GM11168 (cell line): Measurements from ENCODE around the gene ZSCAN32.

Source experiments
- in situ Hi-C: fragments of 300-500 bp; cut with MboI; formaldehyde crosslinking; loops from one replicate; pipeline ENCODE4 v1.12.0; 2022; ENCODE audit warnings: low sequenced_read_pairs; ENCODE audit not compliant: unreplicated experiment

ZSCAN32 gene

DNA sequence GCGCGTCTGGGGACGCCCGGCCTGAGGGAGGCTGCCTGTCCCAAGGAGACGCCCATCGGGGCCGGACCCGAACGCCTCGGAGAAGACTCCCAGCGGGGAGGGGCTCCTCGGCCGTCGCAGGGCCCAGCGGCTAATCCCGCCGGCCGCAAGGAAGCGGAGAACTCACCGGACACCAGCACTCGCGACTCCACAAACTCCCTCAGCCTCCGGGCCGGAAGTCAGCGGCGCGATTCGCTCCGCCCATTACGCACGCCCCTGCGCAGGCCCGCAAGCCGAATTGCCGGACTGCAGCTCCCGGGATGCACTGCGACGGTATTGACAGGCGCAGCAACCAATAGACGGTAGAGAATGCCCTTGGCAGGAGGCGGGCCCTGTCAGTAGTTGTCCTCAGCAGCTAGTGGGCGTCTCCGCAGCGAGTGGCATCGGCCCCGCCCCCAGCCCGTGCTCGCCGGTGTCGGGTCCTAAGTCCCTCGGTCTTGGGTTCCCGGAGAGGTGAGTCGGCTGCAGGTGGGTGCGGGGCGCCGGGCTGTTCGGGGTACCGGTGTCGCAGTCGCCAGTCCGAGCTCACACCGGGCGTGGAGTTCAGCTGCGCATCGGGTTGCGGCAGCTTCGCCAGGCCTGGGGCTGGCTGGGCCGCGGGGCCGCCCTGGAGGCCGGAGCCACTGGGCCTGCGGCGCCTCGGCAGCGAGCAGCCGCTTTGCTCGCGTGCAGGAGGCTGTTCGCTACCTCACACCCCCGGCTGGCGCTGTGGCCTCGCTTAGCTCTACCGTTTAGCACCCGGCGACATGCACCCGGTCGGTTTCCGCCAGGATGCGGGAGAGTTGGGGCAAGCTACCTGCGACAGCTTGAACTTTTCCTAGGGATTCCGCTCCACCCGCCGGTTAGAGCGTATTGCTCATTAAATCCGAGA lies at the start of gene ZSCAN32, which contains the start of gene ZNF174:
Gene ZSCAN32 (minus strand): TSS at position 226 of the 910 bp plus-strand sequence. CDS start 3,447 bp downstream, outside the sequence.
Gene ZNF174 (plus strand): TSS at position 437 of the 910 bp plus-strand sequence. CDS start 790 bp downstream, outside the sequence.
- in situ Hi-C loops: no loop called here

DNA sequence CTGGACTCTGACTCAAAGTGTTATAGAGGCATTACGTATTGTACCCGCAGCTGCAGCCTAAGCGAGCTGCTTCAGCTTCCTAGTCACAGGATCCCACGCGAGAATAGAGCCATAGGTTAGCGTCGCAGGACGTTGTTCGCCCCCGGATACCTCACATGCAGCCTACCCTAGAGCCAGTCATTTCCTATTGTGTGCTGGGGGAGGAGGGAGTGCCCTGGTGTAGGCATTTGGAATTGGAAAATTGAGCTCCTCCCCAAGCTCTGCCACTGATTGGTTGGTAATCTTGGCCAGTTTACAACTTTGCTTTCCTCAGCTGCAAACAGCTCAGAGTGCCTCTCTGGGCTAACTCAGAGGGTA lies 43.2 kb upstream of the ZSCAN32 start:
- in situ Hi-C loops: no loop called here

DNA sequence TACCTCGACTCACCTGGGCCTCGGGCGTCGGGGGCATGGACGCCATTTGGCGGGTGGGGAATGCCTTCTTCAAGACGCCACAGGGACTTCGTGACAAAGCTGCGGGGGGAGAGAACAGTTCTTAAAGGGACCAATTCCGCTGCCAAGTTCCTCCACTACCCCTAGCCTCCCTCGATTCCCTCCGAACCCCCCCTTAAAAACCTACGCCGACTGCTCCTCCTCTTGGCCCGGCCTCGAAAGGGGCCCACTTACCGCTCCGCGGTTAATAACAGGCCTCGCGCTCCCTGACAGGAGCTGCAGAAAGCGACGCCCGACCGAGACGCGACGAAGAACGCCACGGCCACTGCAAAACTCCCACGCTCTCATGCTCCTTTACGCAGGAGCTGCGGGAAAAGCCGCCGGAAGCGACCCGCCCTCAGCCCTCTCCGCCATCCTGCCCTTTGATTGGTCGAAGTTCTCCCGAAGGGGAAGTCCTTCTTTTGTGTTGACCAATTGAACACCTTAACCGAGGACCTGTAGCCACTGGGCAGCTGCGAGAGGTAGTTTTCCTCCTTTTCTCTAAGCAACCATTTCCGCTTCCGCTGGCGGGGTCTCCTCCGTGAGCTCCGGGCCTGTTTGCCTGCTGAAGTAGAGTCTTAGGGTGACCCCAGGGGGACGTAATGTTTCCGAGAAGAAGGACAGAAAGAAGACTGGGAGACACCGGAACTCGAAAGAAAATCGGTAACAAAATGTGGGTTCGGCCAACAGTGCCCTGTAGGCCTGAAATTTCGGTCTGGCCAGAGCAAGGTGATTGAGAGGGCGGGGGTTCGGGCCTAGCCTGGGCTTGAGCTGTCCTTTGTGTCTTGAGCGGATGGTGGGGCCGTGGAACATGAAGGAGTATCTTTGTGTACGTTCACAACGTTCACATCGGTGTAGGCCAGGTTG lies 42.6 kb upstream of the ZSCAN32 start, which contains the start of the genes NAA60 and ZNF597:
Gene NAA60 (plus strand): TSS at position 573 of the 924 bp plus-strand sequence. CDS start 32,548 bp downstream, outside the sequence.
Gene ZNF597 (minus strand): TSS at position 397 of the 924 bp plus-strand sequence. CDS start 351 bp downstream, at position 46.
- in situ Hi-C loops: no loop called here

DNA sequence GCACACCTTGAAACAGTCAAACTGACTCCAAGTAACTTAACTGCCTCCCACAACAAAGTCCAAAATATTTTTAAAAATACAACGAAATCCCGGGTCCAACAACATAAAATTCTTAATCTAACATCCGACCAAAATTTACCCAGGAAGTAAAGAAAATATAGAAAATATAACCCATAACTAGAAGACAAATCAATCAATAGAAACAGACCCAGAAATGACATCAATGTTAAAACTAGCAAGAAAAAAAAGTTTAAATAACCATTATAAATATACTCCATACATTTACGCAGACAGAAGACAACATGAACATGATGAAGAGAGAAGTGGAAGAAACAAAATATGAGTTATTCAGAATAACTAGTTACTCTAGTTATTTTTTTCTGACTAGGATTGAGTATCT lies 38.8 kb upstream of the ZSCAN32 start:
- in situ Hi-C loops: no loop called here

DNA sequence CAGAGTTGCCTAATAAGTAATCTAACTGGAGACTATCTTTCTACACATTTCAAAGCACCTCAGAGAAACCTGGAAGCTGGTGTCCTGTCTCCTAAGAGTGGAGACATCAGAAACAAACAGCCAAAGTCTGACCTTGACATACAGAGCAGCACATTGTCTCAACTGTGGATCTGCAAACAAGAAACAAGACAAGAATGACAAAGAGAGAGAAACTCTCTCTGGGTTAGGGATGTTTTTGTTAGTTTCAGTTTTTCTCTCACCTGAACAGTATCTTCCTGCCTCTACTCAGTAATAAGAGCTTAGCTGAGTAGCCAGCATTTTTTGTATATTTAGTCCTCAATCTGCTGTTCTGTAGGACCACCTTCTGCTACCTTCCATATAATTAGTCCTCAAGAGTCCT lies 33.6 kb upstream of the ZSCAN32 start:
- in situ Hi-C loops: no loop called here

DNA sequence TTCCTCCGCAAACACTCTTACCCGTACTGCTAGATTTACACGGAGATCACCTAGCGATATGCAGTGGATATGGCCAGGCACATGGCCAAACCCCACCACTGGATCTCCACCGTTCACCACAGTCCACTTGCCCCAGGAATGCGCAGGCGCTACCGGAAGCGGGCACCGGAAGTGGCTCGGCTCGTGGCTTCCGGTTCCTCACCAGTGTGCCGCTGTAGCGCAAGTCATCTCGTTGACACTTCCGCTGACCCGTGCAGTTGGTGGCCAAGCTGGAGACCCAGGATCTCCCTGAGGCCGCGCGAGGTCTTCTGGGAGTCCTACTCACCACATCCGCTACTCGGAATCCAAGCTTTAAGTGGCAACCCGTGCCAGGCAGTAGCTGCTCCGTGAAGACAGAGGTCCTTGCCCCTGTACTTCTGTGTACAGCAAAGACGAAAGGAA lies 31.0 kb upstream of the ZSCAN32 start:
- in situ Hi-C loops: no loop called here

DNA sequence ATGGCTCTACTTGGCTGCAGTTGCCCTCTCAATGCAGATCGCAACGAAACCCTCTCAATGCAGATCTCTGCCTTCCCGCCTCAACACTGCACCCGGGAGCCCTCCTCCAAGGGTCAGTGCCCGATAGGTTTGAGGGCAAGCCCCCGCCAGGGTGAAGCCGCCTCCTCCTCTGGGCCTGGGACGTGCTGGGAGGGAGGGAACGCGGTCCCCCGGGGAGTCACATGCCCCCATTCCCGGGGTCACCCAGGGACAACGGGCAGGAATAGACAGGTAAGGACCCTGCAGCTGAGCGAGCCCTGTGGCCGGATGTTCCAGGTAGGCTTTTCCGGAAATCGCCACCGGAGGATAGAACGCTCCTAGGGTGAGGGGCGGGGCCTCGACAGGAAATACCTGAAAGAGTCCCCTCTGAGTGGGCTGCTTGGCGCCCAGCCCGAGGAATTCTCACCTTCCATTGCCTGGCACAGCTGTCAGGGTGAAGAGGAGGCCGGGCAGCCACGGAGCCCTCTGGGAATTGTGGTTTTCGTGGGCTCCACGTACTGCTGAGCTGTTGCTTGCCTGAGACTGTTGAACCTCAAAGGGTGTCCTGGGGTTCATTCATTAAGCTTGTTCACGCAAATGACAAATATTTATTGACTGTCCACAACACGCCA lies 13.1 kb upstream of the ZSCAN32 start:
- in situ Hi-C loops: no loop called here

DNA sequence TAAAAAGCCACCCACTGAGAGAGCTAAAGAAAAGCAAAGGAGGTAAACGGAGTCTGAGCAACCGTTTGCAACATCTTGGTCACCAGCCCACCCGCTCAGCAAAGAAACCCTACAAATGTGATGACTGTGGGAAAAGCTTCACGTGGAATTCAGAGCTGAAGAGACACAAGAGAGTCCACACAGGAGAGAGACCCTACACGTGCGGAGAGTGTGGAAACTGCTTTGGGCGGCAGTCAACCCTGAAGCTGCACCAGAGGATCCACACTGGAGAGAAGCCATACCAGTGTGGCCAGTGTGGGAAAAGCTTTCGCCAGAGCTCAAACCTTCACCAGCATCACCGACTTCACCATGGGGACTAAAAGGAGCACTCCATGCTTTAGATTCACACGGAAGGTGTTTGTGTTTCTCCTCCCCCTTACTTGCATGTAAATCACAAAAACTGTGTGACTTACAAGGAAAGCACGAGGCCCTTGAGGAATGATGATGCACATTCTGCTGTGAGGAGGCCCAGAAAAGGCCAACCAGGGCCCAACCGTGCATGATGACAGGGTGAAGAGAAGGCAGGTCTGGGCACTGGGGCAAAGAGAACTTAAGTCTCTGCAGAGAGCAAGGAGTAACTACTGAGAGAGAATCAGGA lies 7.9 kb upstream of the ZSCAN32 start:
- in situ Hi-C loops: no loop called here

DNA sequence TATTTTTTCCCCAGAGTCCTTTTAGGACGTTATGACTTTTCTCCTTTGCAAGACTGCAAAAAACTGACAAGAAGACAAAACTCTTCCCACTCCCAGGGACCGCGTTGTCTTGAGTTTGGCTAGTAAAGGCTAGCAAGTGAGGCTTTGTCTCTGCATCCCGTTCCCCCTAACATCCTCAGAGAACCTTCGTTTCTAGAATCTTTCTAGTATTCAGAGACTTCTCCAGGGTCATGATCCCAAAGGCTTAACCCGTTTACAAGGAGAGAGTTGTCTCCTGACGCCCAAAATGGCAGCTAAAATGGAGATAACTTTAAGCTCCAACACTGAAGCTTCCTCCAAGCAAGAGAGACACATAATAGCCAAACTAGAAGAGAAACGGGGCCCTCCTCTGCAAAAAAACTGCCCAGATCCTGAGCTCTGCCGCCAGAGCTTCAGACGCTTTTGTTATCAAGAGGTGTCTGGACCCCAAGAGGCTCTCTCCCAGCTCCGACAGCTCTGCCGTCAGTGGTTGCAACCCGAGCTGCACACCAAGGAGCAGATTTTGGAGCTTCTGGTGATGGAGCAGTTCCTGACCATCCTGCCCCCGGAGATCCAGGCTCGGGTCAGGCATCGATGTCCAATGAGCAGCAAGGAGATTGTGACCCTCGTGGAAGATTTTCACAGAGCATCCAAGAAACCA lies 1.1 kb upstream of the ZSCAN32 start:
- in situ Hi-C loops: no loop called here

DNA sequence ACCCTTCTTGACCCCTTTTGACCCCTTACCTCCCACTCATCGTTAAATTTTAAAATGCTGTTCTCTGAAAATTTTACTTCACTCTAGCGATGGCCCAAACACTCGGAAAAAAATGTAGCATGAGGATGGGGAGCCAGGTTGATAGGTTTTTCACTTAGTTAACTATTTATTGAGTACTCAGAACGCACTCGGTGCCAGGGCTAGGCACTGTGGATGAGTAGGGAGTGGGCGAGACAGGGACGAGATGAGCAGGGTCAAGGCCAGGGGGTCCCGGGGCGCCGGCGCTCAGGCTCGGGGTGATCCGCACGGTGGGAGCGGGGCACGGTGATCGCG lies 392 bp downstream of the ZSCAN32 start:
- in situ Hi-C loops: no loop called here

DNA sequence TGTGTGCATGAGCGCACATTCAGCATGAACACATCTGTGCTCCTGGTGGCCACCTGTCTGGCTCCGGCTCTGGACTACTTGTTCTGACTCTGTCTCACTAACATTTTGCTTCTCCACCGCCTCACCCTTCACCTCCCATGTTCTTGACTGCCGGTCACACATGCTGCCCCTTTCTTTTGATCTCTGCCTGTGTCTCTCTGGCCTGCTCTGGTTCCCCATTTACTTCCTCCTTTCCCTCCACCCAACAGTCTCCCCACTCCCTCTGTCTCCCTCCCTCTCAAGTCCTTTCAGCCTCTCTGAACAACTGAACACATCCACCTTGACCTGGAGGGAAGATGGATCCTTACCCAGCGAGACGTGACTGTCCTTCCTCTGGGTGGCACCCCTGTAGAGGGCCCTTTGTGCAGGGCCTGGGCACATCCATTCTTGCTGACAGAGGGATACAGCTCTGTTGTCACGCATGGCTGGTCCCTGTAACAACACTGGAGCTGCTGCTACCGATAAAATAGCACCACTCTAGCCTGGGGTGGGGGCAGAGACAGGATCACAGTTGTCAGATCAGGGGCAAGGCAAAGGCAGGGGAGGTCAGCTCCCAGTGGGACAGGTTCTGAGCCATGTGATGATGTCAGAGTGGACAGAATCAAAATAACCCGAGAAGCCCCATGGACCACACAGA lies 11.0 kb downstream of the ZSCAN32 start:
- in situ Hi-C loops: no loop called here

DNA sequence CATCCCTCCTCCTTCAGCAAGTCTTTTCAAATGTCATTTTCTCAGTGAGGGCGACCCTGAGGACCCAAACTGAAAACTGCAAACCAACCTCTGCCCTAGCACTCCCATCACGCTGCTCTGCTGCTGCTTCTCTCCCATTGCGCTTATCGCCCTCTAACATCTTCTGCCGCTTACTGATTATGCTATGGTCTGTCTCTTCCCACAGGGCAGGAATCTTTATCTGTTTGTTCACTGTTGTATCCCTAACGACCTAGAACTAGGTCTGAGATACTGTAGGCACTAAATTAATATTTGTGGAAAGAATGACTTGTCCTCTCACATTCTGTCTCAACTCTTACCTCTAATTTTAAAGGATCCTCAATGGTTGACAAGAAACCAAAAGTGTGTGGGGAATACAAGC lies 12.5 kb downstream of the ZSCAN32 start:
- in situ Hi-C loops: no loop called here

DNA sequence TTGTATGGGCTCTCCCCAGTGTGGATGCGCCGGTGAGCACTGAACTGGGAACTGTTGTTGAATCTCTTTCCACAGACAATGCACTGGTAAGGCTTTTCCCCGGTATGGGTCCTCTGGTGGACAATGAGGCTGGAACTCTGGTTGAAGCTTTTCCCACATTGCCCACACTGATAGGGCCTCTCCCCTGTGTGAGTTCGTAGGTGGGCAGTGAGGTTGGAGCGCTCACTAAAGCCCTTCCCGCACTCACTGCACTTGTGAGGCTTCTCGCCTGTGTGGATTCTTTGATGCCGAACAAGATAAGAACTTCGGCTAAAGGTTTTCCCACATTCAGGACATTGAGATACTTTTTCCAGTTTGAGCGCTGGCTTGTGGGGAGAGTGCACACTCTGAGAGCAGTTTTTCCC lies 17.8 kb downstream of the ZSCAN32 start:
- in situ Hi-C loops: no loop called here

DNA sequence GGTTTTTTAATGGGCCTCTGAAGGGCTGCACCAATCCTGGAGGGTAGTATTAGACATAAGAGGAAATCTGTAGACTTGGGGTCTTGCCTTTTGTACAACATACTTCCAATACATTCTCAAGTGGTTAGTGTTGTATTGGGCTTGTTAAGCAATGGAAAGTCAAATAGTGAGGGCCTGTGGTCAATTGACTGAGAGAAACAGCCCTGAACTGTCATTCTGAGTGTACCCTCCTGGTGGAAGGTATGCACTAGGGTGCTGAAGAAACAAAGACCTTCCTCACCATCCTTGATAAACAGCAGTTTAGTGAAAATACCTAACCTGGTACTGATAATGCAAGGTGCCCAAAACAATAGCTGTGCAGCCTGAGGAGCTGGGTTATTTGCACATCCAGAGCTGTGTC lies 22.9 kb downstream of the ZSCAN32 start:
- in situ Hi-C loops: no loop called here

DNA sequence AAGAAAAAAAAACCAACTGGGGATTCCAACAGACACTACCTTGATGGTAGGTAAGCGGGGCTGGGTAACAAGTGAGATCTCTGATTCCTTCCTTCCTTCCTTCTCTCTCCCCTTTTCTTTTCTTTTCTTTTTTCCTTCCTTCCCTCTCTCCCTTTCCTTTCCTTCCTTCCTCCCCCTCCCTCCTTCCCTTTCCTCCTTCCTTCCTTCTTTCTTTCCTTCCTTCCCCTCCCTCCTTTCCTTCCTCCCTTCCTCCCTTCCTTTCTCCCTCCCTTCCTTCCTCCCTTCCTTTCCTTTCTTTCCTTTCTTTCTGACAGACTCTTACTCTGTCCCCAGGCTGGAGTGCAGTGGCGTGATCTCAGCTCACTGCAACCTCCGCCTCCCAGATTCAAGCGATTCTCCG lies 25.1 kb downstream of the ZSCAN32 start:
- in situ Hi-C loops: no loop called here

DNA sequence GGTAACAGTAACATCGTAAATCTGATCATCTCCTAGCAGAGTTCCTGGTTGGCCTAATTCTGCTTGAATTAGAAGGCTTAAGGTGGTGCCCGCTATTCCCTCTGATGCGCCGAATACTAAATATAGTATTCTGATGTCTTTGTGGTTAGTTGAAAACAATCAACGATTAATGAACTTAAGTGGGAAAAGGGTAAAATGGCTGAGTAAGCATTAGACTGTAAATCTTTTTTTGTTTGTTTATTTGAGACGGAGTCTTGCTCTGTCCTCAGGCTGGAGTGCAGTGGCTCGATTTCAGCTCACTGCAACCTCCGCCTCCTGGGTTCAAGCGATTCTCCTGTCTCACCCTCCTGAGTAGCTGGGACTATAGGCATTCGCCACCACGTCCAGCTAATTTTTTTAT lies 31.7 kb downstream of the ZSCAN32 start:
- in situ Hi-C loops: no loop called here

DNA sequence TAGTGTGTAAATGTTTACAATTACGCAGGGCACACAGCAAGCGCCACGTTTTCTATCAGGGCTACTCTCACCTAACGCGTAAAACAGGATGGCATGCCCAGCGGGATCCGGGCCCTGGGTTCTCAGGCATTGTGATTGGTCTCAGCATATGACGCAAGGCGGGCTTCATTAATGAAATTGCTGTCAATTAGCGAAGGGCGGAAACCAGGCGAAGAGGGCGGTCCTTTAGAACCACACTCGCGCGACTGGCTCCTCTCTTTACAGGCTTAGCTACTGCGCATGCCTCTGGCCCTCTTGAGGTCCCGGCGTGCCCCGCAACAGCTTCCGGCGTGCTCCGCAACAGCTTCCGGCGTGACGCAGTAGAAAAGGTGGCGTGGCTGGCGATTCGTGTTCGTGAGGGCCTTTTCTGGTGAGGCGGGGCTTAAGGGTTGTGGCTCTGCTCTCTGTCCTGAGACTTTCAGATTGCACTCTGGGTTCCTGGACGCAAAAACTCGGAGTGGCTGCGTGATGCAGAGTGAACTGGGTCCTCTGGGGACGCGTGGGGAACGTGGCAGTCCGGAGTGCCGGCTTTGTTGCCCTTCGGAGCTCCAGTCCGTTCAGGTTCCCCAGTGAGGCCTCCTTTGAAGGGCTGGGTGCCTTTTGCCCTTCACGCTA lies 35.9 kb downstream of the ZSCAN32 start:
- in situ Hi-C loops: no loop called here

DNA sequence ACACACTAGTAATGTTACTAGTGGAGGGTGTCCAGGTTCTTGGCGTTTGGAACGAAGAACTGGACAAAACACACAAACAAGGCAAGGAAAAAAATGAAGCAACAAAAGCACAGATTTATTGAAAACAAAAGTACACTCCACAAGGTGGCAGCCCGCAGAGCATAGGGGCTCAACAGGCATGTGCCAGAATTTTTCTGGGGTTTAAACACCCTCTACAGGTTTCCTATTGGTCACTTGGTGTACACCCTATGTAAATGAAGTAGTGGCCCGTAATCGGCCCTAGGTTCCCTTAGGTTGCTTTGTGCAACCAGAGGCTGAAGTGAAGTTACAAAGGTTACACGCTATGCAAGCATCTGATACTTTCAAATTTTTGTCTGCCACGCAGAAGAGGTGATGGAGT lies 37.0 kb downstream of the ZSCAN32 start:
- in situ Hi-C loops: no loop called here
